Stimulated activated naive CD8-positive, alpha-beta T cell treated with anti-CD3 and anti-CD28 coated beads, Interleukin-15, Interleukin-2, amounts not matched to agents 100 U/mL and 50 U/mL, for 24 hours (primary cell): ENCODE data around the gene PTPRG.
A peak's percentile ranks its signal among the peaks of the same experiment; 100 is the strongest.

Source experiments
- ATAC-seq: fragments of 150-1000 bp; cut with Tn5 transposase; one replicate; pipeline ENCODE4 v1.10.0; 2021
- DNase-seq: peaks from one replicate; pipeline ENCODE4 v3.0.0; 2021

The PTPRG gene

GRCh38 chr3:62159056-62159708, 597.8 kb downstream of the PTPRG start:
- DNase-seq, result no peak
- ATAC-seq, result no peak

DNA sequence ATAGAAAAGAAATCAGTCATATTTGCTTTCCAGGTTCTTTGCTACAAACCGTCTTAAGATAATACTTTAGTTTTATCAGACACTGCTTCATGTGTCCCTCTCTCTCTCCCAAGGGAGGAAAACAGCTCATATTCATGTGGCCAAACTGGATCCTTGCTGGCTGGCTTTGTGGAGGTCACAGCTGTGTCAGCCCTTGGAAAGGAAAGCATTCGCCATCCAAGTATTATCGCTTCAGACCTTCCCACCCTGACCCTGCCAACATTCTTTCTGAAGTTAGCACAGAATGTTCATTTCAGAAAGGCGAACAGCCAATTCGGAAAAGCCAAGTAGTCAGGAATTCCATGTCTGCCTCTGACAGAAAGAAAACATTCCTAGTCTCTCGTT, 598.3 kb downstream of the PTPRG start:
- no peak for ATAC-seq
- DNase-seq, result no peak

GRCh38 chr3:62161371-62161770, 600.0 kb downstream of the PTPRG start:
- DNase-seq (no peak), ATAC-seq (no peak)

- no peak for DNase-seq
- no peak for ATAC-seq
These were observed 602.8 kb downstream of the PTPRG start for GRCh38 chr3:62164196-62164595.

DNA sequence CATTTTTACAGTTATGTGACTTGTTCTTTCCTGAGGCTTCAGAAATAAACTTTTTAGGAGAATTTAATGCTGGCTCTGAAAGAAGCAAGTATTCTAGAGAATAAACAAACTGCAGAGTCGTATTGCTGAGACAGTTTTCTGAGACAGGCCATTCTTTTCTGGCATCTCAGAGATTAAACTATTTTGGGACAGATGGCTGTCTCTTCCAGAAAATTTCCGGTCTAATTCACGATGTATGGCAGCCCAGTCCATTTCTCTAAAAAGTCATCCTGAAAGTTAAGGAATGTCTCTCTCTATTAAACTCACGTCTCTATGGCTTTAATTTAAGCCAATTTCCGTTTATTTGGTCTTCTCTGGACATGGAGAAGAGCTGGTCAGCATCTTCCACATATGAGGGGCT, 603.4 kb downstream of the PTPRG start:
- no peak for DNase-seq
- ATAC-seq, result no peak

GRCh38 chr3:62167566-62168262, 606.3 kb downstream of the PTPRG start:
- DNase-seq (no peak), ATAC-seq (no peak)

- ATAC-seq, result no peak
- no peak for DNase-seq
These were observed 607.0 kb downstream of the PTPRG start for GRCh38 chr3:62168356-62168755.

GRCh38 chr3:62169906-62170660, 608.7 kb downstream of the PTPRG start:
- DNase-seq, result no peak
- ATAC-seq, result no peak

DNA sequence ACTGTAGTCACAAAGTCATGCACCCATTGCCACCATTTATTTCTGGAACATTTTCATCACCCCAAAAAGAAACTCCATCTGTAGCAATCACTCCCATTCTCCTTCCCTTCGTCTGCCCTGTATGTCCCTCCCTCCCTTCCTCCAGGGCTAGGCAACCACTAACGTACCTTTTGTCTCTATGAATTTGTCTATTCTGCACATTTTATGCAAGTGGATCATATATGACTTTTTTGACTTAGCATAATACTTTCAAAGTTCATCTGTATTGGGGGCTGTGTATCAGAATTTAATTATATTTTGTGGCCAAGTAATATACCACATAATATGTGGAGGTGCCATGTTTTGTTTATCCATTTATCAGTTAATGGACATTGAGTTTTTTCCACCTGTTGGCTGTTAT, 610.4 kb downstream of the PTPRG start:
- DNase-seq, result no peak
- no peak for ATAC-seq

DNA sequence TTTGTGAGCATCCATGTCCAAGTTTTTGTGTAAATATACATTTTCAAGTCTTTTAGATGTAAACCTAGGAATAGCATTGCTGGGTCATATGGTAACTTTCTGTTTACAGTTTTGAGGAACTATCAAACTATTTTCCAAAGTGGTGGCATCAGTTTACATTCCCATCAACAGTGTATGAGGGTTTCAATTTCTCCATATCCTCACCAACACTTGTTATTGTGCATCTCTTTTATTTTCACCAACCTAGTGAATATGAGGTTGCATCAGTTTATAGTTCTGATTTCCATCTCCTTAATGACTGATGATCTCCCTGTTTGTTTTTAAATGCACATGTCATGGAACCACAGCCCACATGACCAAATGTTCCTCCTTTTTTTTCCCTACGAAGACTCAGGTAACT, 610.8 kb downstream of the PTPRG start:
- DNase-seq, result no peak

DNA sequence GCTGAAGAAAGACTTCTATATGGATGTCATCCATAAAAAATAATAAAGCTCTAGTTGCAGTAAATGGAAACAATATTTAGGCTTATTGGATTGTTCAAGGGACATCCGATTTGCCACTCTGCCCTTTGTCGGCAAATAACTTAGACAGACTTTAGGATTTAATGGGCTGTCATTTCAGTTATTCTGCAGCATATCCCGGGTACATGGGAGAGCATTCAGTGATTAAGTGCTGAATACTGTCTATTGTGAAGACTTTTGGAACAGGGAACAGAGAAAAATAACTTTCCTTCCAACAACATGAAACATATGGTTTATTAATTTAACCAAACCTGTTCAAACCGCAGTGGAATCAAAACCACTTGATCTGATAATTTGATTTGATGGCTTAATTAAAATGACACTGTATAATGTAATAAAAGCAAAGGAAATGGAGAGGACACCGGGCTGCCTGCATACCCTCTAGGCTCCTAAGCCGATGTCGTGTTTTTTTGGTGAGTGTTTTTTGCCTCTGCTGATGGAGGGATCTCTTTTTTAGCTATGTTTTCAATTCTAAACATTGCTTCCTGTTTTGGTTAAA, 612.7 kb downstream of the PTPRG start:
- no peak for DNase-seq
- no peak for ATAC-seq

More for the DNA sequence above, 610.8 kb downstream of the PTPRG start:
- no peak for ATAC-seq

- no peak for DNase-seq
- ATAC-seq, result no peak
These were observed 613.8 kb downstream of the PTPRG start for GRCh38 chr3:62175161-62175560.

DNA sequence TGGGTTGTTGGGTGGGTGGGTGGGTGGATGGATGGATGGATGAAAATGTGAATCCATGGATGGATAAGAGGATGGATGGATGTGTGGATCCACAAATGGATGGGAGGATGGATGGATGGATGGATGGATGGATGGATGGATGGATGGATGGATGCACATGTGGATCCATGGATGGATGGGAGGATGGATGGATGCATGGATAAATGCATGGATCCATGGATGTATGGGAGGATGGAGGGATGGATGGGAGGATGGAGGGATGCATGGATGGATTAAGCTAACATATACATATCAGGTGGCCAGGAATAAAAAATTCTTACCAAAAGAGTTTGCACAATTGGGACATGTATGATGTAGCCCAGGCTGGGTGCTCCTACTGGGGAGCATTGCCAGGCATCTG, 616.7 kb downstream of the PTPRG start:
- ATAC-seq (no peak), DNase-seq (no peak)

DNA sequence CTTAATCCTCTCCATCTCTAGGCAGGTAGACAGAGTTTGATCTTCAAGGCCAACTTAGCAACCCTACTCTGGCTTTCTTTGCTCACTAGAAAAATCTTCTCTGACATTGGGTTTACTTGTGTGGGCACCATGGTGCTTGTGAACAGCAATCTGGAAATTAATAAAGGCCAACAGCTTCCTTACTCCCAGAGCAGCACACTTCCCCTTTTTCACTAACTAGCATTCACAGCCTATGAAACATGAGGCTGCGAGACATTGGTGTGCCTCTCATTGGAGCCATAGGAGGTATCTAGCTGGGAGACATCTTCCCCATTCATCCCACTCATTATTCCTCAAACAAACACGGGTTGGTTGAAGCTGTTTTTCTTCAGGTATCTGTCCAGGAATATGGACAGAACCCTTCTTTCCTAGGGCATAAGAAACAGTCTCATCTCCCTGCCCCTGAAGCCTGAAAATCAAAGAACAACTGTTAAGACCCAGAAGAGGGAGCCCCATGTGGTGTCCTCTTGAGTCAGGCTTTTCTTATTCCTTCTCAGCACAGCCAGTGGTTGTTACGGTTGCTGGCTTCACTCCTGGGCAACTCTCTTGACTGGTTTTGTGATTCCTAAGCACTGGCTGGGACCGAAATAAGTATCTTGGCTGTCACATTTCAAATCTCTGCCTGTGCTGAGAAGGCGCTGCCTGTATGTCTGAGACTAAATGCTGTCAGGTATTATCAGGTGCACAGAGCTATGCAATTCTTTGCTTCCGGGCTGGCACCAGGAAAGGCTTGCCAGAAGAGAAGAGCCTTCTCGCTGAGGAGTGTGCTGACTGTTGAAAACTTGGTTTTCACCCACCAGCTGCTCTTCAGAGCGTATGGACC, 617.6 kb downstream of the PTPRG start:
- no peak for ATAC-seq
- no peak for DNase-seq

- DNase-seq (no peak), ATAC-seq (no peak)
These were observed 619.1 kb downstream of the PTPRG start for GRCh38 chr3:62180514-62180913.

GRCh38 chr3:62183087-62183486, 621.7 kb downstream of the PTPRG start:
- DNase-seq, result no peak
- no peak for ATAC-seq

DNA sequence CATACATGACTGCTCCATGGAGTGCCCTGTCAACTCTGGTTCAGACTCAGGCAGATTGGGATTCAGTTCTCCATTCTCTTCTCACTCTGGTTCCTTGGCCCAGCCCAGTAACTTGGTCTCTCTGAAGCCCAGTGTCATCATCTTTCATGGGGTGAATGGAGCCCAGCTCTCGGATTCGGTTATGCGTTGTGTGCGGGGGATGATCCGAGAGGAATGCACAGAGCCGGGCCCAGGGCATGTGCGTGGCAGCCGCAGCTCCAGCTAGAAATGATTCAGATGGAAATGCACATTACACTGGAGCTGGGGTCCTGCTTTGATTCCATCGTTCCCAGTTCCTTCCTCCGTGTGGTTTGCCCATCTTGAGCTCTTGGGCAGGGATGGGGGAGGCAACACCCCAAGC, 622.6 kb downstream of the PTPRG start:
- ATAC-seq, result no peak

DNA sequence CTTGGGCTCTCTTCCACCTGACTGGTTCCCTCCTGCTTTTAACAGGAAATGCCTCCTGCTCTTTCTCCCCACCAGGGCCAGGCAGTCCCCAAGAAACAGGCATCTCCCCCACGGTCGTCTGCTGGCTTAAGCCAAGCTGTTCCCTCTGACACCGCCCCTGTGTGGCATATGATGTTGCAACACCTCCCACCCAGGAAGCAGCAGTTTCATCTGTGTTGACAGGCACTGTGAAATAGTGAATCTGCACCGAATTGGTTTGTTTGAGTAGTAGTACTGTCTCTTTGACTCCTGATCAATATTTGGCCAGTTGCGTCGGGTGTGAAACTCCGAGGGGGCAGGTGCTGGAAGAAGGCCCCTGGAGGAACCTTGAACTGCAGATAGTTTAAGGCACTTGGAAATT, 623.2 kb downstream of the PTPRG start:
- DNase-seq (no peak), ATAC-seq (no peak)

More for the DNA sequence above, 622.6 kb downstream of the PTPRG start:
- DNase-seq, result no peak

DNA sequence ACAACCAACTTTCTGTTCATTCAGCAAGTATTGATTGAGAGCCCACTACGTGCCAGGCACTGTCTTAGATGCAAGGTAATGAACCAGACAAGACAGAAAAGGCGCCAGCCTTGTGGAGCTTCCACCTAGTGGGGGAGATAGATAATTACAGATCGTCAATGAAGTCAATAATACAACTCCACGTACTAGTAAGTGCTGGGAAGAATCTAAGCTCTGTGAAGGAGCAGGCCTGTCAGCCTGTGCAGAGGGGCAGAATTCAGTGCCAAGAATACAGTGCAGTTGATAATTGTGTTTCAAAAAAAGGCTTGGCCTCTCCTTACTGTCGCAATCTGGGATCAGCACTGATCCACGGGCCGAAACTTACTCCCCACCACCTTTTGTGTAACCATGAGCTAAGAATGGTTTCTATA, 625.7 kb downstream of the PTPRG start:
- ATAC-seq (no peak), DNase-seq (no peak)

- no peak for ATAC-seq
- DNase-seq, result peak; percentile 66
These were observed 627.5 kb downstream of the PTPRG start for GRCh38 chr3:62188681-62189375.

DNA sequence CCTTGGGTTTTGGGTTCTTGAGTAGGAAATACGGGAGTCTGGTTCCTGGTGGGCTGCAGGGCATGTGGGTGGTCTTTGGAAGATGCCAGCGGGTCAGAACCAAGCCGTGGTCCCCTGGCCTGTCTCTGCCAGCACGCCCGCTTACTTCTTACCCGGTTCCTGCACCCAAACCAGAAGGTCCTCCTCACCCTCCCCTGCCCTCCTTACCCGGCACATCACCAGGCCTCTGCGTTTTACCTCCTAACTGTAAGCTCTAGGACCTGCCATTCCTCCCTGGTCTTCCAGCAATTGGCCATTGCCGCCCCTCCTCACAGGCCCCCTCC, 628.0 kb downstream of the PTPRG start:
- ATAC-seq (no peak), DNase-seq (no peak)

GRCh38 chr3:62192891-62193290, 631.5 kb downstream of the PTPRG start:
- ATAC-seq (no peak), DNase-seq (no peak)
